NCI-H1105 (cell line): Measurements from ENCODE around the gene AUTS2.

Source experiments
- DNase-seq: peaks from one replicate; lab custom pipeline; 2025; lab: John Stamatoyannopoulos, UW

Gene AUTS2

DNA sequence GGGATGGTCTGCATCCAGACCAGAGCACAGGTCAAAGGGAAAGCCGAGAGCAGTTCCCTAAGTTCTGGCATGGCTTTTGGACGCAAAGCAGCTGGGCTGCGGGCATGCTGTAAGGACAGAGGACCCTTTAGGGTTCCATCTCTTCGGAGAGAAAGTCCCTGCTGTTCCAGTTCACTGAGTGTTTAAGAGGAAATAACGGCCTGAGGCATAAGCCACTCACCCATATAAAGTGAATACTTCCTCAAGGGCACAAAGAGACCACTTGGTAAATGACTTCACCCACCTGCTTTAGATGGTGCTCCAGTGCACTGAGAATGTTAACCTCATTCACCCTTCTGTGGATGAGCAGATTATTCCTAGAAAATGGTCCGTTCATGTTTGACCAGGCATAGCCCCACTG lies 946.9 kb downstream of the AUTS2 start:
- no peak for DNase-seq

- DNase-seq: no peak
These were observed 953.9 kb downstream of the AUTS2 start for GRCh38 chr7:70552141-70552540.

DNA sequence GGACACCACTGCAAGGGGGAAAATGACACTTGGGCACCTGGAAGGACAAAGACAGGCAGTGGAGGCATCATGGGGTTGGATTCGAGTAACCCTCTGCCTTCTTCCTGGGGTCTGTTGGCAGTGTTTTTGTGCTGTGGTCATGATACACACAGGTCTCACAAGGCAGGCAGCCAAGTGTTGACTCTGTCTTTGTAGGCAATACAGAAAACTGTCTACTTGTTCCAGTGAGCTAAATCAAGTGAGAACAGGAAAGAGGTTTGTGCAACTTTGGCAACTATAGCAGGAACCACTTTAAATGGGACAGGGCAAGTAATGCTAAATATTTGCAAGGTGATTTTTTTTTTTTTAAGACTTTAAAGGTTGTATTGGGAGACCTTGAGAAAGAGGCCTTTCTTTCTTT lies 955.1 kb downstream of the AUTS2 start:
- no peak for DNase-seq

- DNase-seq: no peak
These were observed 956.4 kb downstream of the AUTS2 start for GRCh38 chr7:70554646-70555045.

GRCh38 chr7:70556761-70557160 lies 958.5 kb downstream of the AUTS2 start:
- DNase-seq: no peak

GRCh38 chr7:70557338-70557737 lies 959.1 kb downstream of the AUTS2 start:
- DNase-seq: no peak

DNA sequence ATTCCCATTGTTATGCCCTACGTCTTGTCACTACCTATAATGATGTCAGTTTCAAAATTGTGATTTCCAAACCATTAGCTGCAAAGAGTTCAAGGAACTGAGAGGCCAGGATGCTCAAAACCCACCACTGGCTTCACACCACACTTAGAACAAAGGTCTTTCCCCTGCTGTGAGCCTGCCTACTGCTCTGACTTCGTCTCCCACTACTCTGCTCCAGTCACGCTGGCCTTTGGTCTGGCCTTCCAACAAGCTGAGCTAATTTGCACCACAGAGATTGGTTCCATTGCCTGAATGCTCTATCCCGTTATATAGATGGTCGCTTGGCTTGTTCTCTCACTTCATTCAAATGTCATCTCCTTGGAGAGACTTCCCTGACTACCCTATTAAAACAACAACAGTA lies 961.5 kb downstream of the AUTS2 start:
- no peak for DNase-seq

- DNase-seq: no peak
These were observed 965.7 kb downstream of the AUTS2 start for GRCh38 chr7:70563960-70564359.

GRCh38 chr7:70565721-70566370 lies 967.6 kb downstream of the AUTS2 start:
- DNase-seq: no peak

DNA sequence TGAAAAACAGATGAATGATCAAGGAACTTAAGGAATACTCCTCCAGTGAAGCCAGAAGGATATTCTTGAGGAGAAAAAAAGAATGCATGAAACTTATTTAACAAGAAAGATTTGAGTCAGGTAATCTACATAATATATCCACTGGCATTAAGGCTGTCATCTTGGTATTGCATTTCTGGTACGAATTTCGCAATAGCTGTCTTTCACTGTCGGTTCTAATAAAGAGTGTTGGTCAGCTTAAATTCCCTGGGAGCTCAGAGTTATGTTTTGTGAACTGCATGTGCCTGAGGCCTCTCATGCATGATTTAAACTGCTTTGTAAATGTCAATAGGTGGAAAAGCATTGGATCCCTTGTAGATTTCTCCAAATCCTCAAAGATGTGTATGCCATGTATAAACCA lies 968.4 kb downstream of the AUTS2 start:
- no peak for DNase-seq

DNA sequence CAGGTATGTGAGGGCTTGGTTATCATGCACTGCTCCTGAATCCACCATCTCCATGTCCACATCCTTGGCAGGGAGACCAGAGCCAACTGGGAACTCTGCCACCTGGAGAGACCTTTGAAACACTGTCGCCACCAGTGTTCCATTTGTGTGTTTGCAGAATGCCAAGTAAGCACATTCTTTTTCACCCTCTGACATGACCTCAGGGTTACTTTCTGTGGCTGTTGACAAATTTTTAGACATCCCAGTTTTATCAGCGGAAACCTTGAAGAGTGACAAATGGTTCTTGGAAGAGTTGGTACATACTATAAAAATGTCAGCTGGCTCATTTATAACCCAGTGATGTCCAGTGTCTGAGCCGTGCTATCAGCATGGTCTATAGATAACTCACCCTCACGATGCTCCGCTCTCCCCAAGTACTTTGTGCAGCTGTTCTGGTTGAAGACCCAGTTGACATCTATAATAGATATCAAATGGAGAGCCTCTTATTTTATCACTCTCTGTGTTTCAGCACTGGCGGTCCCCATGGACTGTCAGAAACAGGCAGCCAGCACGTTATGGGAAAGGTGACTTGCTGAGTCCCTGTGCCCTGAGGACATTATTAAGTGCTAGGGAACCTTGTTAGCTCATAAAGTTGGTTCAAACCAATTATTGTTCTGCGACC lies 970.5 kb downstream of the AUTS2 start:
- no peak for DNase-seq

DNA sequence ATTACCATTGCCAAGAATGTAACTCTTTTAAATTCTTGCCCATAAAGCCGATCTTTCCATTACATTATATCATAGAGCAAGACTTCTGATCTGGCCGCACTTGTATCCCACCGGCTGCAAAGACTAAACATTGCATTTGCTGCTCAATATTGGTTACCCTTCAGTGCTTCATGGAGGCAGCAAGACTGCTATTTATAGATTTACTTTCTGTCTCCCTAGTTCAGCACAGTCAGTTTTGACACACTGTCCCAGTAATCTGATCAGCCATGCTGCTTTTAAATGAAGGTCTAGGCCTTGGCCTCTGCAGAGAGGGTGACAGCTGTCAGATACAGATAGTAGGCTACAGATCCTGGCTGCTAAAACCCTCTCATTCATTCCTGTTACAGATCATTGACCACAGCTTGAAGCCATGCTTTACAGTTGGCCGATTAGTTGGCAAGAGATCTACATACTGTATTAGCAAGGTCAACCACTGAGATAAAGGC lies 971.1 kb downstream of the AUTS2 start:
- DNase-seq: no peak

DNA sequence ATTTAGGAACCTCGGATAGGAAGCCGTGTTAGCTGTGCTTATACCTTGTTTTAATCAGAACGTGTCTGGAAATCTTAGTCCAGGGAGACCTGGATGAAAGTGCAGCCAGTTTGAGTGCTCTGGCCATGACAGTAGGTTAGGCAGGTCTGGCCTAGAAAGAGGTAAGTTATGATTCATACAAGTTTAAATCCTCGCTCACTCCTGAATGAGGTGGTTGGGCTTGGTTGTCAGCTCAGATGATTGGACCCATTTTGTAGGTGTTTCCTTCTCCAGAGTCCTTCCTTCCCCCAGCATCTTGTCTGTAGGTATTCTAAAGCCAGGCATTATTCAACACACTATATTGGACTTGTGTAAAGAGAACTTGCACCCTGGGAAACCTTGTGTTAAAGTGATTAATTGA lies 971.8 kb downstream of the AUTS2 start:
- DNase-seq: no peak

GRCh38 chr7:70570961-70571360 lies 972.7 kb downstream of the AUTS2 start:
- DNase-seq: no peak

GRCh38 chr7:70571403-70571934 lies 973.2 kb downstream of the AUTS2 start:
- no peak for DNase-seq

GRCh38 chr7:70571961-70572360 lies 973.7 kb downstream of the AUTS2 start:
- DNase-seq: no peak

DNA sequence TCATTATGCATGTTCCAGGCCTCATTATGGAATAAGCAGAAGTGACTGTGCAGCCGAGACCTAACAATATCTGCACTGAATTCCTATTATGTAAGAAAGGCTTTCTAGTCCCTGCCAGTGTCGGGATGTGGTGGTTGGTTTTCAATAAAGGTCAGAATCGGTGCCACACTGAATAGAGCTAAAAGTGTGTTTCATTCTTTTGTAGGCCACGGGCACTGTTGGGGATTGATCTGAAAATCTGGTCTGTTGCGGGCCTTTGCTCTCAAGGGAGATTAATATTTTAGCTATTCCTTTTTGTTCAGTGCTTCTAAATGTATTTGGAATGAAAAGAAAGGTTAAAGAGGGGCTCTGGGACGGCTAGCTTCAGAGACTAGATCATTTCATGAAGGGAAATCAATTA lies 974.3 kb downstream of the AUTS2 start:
- DNase-seq: no peak

GRCh38 chr7:70573071-70573661 lies 974.9 kb downstream of the AUTS2 start:
- DNase-seq: no peak

- no peak for DNase-seq
These were observed 975.4 kb downstream of the AUTS2 start for GRCh38 chr7:70573696-70574095.

- DNase-seq: no peak
These were observed 976.1 kb downstream of the AUTS2 start for GRCh38 chr7:70574314-70574834.

DNA sequence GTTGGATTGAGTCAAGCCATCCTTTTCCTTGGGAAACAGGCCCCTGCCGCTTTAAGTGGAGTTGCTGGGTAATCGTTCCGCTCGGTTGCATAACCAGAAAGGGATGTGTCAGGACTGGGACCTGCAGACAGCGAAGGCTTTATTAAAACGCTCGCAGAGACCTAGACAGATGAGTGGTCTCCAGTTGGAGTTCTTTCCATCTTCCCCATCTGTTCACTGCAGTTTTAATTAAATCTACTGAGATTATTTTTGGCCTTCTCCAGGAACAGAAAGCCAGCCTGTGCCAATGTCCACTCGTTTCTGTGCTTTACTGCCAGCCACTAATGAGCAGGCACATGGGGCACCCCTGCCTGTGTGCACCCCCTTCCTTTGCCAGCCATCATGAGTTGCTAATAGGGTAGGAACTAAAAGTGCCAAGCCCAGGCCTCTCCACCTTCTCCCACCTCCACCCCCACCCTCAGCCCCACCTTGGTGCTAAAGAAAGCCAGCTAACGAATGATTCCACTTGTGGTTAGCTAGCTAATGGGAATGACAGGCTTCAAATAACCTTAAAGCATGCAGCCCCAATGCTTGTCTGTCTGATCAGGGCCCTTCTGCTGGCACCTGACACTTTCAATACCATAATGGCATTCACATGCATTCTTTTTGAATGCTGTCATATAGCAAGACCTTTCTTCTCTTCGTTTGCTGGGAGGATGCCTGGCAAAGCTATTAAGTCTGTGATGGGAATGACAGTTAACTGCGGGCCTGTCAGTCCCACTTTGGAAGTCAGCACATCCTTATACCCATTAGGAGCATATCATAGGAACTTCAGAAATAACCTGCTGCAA lies 976.9 kb downstream of the AUTS2 start:
- DNase-seq: no peak

GRCh38 chr7:70577078-70577477 lies 978.8 kb downstream of the AUTS2 start:
- DNase-seq: no peak
